WERI-Rb-1 (cell line): ENCODE measurements around the gene MASP1.

Source experiments
- DNase-seq: peaks from one replicate; pipeline ENCODE4 v3.0.0-alpha.2; 2020
- H3K27ac ChIP-seq: fragments of 250-450 bp; sonication (Bioruptor Pico); 2 replicates; pipeline ENCODE4 v1.5.1; 2020; ENCODE audit warnings: mild to moderate bottlenecking, moderate library complexity
- H3K27me3 ChIP-seq: fragments of 250-450 bp; sonication (Bioruptor Pico); 2 replicates; pipeline ENCODE4 v1.5.1; 2021; ENCODE audit warnings: mild to moderate bottlenecking, low read depth, moderate library complexity; ENCODE audit not compliant: insufficient read depth, severe bottlenecking
- H3K36me3 ChIP-seq: fragments of 250-450 bp; sonication (Bioruptor Pico); 2 replicates; pipeline ENCODE4 v1.5.1; 2020; ENCODE audit warnings: mild to moderate bottlenecking, moderate library complexity
- H3K4me3 ChIP-seq: 2 replicates; pipeline ENCODE4 v1.5.1; 2011; ENCODE audit warnings: low read depth, mild to moderate bottlenecking, control low read depth, low read length
- H3K9me3 ChIP-seq: fragments of 250-450 bp; sonication (Bioruptor Pico); 2 replicates; pipeline ENCODE4 v1.5.1; 2021; ENCODE audit warnings: mild to moderate bottlenecking, moderate library complexity; ENCODE audit not compliant: severe bottlenecking
- CTCF ChIP-seq: IDR thresholded peaks from 2 replicates; pipeline ENCODE4 v1.5.1; 2011; ENCODE audit warnings: low read depth, mild to moderate bottlenecking, control low read depth, inconsistent platforms, low read length

Gene MASP1

GRCh38 chr3:187230011-187230410 is 61.5 kb downstream of the MASP1 start:
- Histone ChIP-seq H3K4me3 (no peak overlapping the region), H3K27me3 (peaks cover 55% of the 10 kb centered on the region), H3K9me3 (no peaks in the 10 kb centered on the region), H3K27ac (no peak overlapping the region), H3K36me3 (no peaks in the 10 kb centered on the region)
- TF ChIP-seq CTCF: no peak
- no peak for DNase-seq

GRCh38 chr3:187228740-187229139 is 62.8 kb downstream of the MASP1 start:
- Histone ChIP-seq H3K27ac (no peak overlapping the region), H3K9me3 (no peaks in the 10 kb centered on the region), H3K4me3 (no peak overlapping the region), H3K27me3 (peaks cover 49% of the 10 kb centered on the region), H3K36me3 (no peaks in the 10 kb centered on the region)
- no peak for TF ChIP-seq CTCF
- no peak for DNase-seq

- peaks cover 57% of the 10 kb centered on the region for H3K27me3 ChIP-seq
- TF ChIP-seq CTCF: no peak
- no peaks in the 10 kb centered on the region for H3K9me3 ChIP-seq
- H3K27ac ChIP-seq: no peak overlapping the region
- H3K4me3 ChIP-seq: no peak overlapping the region
- no peaks in the 10 kb centered on the region for H3K36me3 ChIP-seq
- DNase-seq: no peak
These were observed 63.8 kb downstream of the MASP1 start for GRCh38 chr3:187227658-187228258.

GRCh38 chr3:187223799-187224198 is 67.7 kb downstream of the MASP1 start:
- no peaks in the 10 kb centered on the region for H3K9me3 ChIP-seq
- no peak overlapping the region for H3K4me3 ChIP-seq
- H3K27ac ChIP-seq: no peak overlapping the region
- no peak for TF ChIP-seq CTCF
- no peaks in the 10 kb centered on the region for H3K36me3 ChIP-seq
- peaks cover 30% of the 10 kb centered on the region for H3K27me3 ChIP-seq
- DNase-seq: no peak

GRCh38 chr3:187222801-187223200 is 68.7 kb downstream of the MASP1 start:
- no peak for DNase-seq
- no peaks in the 10 kb centered on the region for H3K9me3 ChIP-seq
- H3K4me3 ChIP-seq: no peak overlapping the region
- TF ChIP-seq CTCF: no peak
- H3K27me3 ChIP-seq: peaks cover 26% of the 10 kb centered on the region
- no peaks in the 10 kb centered on the region for H3K36me3 ChIP-seq
- no peak overlapping the region for H3K27ac ChIP-seq

GRCh38 chr3:187215460-187215859 is 76.1 kb downstream of the MASP1 start:
- Histone ChIP-seq H3K4me3 (no peak overlapping the region), H3K27me3 (peaks cover 6% of the 10 kb centered on the region), H3K9me3 (no peaks in the 10 kb centered on the region), H3K27ac (no peak overlapping the region), H3K36me3 (no peaks in the 10 kb centered on the region)
- no peak for DNase-seq
- no peak for TF ChIP-seq CTCF
